GM12878 (cell line): ENCODE data around the gene OPRD1. TPM values are rescaled to one million over a fixed set of nuclear protein-coding genes. Genes with fewer than 3 reads are reported as not detected.
"Not testable (repeated sequence)": the region's sequence is repeated elsewhere in the genome, so short reads cannot be mapped to it uniquely, and the experiment has no call there.

ENCODE experiments used
- ATAC-seq: fragments of 200-7000 bp; cut with Tn5 transposase; 3 replicates; pipeline ENCODE4 v1.9.1; 2020; ENCODE audit warnings: mild to moderate bottlenecking, moderate library complexity
- BruUV-seq: library from RNA; stranded (reverse); fragments of 400-500 nt; replicated peaks from 2 replicates; lab custom pipeline; 2021; lab: Mats Ljungman, UMichigan
- CTCF ChIA-PET: fragments of 300-600 bp; sonication (Branson Sonifier 250); formaldehyde crosslinking; extraction: SDS; loops from one replicate; lab custom pipeline; 2021; ENCODE audit warnings: inconsistent platforms; lab: Yijun Ruan, JAX
- POLR2A ChIA-PET: fragments of 350-600 bp; formaldehyde crosslinking; extraction: SDS; loops from one replicate; lab custom pipeline; 2021; ENCODE audit warnings: inconsistent platforms; lab: Charles Lee
- RAD21 ChIA-PET: fragments of 300-600 bp; sonication (Branson Sonifier 250); formaldehyde crosslinking; loops from one replicate; lab custom pipeline; 2023; ENCODE audit warnings: antibody characterized with exemption; ENCODE audit not compliant: unreplicated experiment; lab: Charles Lee
- SMC1A ChIA-PET: fragments of 300-600 bp; sonication (Branson Sonifier 250); formaldehyde crosslinking; loops from one replicate; lab custom pipeline; 2023; ENCODE audit not compliant: unreplicated experiment, uncharacterized antibody; lab: Charles Lee
- DNase-seq: peaks from one replicate; pipeline ENCODE4 v3.0.0-alpha.2; 2011; ENCODE audit warnings: low read depth, low spot score
- FAIRE-seq: peaks from 3 replicates; lab custom pipeline; 2011; peaks lifted over from hg19 to GRCh38; lab: Jason Lieb, UNC
- H2AFZ ChIP-seq: 2 replicates; pipeline ENCODE4 v1.6.0; 2011; ENCODE audit warnings: low read depth, low read length, control low read depth; ENCODE audit not compliant: control insufficient read depth
- H3K27ac ChIP-seq: 2 replicates; pipeline ENCODE4 v1.5.1; 2011; ENCODE audit warnings: control low read depth; ENCODE audit not compliant: control insufficient read depth, insufficient read depth
- H3K27me3 ChIP-seq, 2 experiments: replicated peaks in 1 of 2; 2 replicates each; pipeline versions ENCODE4 v1.6.0 to v1.6.1; 2011; ENCODE audit warnings: low read length in 1 of 2; ENCODE audit not compliant: control insufficient read depth in 2 of 2, insufficient read depth in 2 of 2
- H3K36me3 ChIP-seq, 2 experiments: 2 replicates each; pipeline ENCODE4 v1.5.1; 2011; ENCODE audit warnings: low read length in 1 of 2; ENCODE audit not compliant: control insufficient read depth in 2 of 2, insufficient read depth in 2 of 2
- H3K4me1 ChIP-seq: 2 replicates; pipeline ENCODE4 v1.6.1; 2011; ENCODE audit warnings: mild to moderate bottlenecking, low read length, moderate library complexity, mixed read lengths; ENCODE audit not compliant: control insufficient read depth, insufficient read depth
- H3K4me2 ChIP-seq: 2 replicates; pipeline ENCODE4 v1.6.0; 2011; ENCODE audit warnings: control low read depth; ENCODE audit not compliant: control insufficient read depth, insufficient read depth
- H3K4me3 ChIP-seq: fragments of 200-600 bp; sonication (generic); 2 replicates; pipeline ENCODE4 v1.5.1; 2016
- H3K79me2 ChIP-seq: 2 replicates; pipeline ENCODE4 v1.6.0; 2011; ENCODE audit warnings: low read length; ENCODE audit not compliant: control insufficient read depth, insufficient read depth
- H3K9ac ChIP-seq: 2 replicates; pipeline ENCODE4 v1.8.0; 2011; ENCODE audit warnings: low read length, control low read depth, mixed read lengths; ENCODE audit not compliant: control insufficient read depth, insufficient read depth
- H3K9me3 ChIP-seq: replicated peaks from 3 replicates; pipeline ENCODE4 v1.5.1; 2011; ENCODE audit warnings: mild to moderate bottlenecking, low read length; ENCODE audit not compliant: control insufficient read depth, insufficient read depth
- H4K20me1 ChIP-seq: 2 replicates; pipeline ENCODE4 v1.6.0; 2011; ENCODE audit not compliant: control insufficient read depth, insufficient read depth
- BMI1 ChIP-seq: fragments of 450-650 bp; IDR thresholded peaks from 2 replicates; pipeline ENCODE4 v1.6.1; 2016; ENCODE audit warnings: mild to moderate bottlenecking, moderate library complexity, borderline replicate concordance
- HDAC2 ChIP-seq: fragments of 200-600 bp; sonication (generic); IDR thresholded peaks from 2 replicates; pipeline ENCODE4 v1.6.1; 2017
- NR2C2 ChIP-seq: IDR thresholded peaks from 2 replicates; pipeline ENCODE4 v1.6.1; 2011; ENCODE audit warnings: borderline replicate concordance, low read depth; ENCODE audit not compliant: control insufficient read depth, insufficient read length
- NR2F1 ChIP-seq: fragments of 450-650 bp; conservative IDR thresholded peaks from 2 replicates; pipeline ENCODE4 v1.6.1; 2017; ENCODE audit warnings: mild to moderate bottlenecking
- PAX5 ChIP-seq: IDR thresholded peaks from 2 replicates; pipeline ENCODE4 v1.6.1; 2011; ENCODE audit warnings: low read depth, low read length, borderline replicate concordance
- SIX5 ChIP-seq: IDR thresholded peaks from 2 replicates; pipeline ENCODE4 v1.6.1; 2011; ENCODE audit warnings: mild to moderate bottlenecking, low read depth, low read length, moderate library complexity; ENCODE audit not compliant: severe bottlenecking
- SMARCA5 ChIP-seq: fragments of 450-650 bp; IDR thresholded peaks from 2 replicates; pipeline ENCODE4 v1.6.1; 2017; ENCODE audit warnings: mild to moderate bottlenecking
- SREBF2 ChIP-seq: IDR thresholded peaks from 2 replicates; pipeline ENCODE4 v1.6.1; 2012; ENCODE audit warnings: mild to moderate bottlenecking, low read length
- TCF3 ChIP-seq: IDR thresholded peaks from 2 replicates; pipeline ENCODE4 v1.6.1; 2012; ENCODE audit warnings: low read depth, mild to moderate bottlenecking, low read length, borderline replicate concordance; ENCODE audit not compliant: insufficient read depth
- ZNF207 ChIP-seq: fragments of 450-650 bp; IDR thresholded peaks from 2 replicates; pipeline ENCODE4 v1.6.1; 2014; ENCODE audit warnings: antibody characterized with exemption, mild to moderate bottlenecking, borderline replicate concordance
- ZZZ3 ChIP-seq: IDR thresholded peaks from 2 replicates; pipeline ENCODE4 v1.6.1; 2011; ENCODE audit warnings: low read depth; ENCODE audit not compliant: control insufficient read depth, insufficient read length
- WGBS: methylation state at CpG from one replicate; pipeline ENCODE4 v1.1.6; 2016; ENCODE audit warnings: low lambda C conversion rate; ENCODE audit not compliant: insufficient replicate concordance, insufficient coverage; ENCODE audit errors: missing lambda C conversion rate; 5-methylcytosine and 5-hydroxymethylcytosine counted together
- in situ Hi-C: fragments of 300-500 bp; cut with MboI; formaldehyde crosslinking; loops from 9 replicates; pipeline ENCODE4 v1.14.3; 2018; ENCODE audit warnings: mixed read lengths
- intact Hi-C: fragments of 100-400 bp; cut with micrococcal nuclease; formaldehyde crosslinking; loops from one replicate; pipeline ENCODE4 v1.14.2; 2022; ENCODE audit not compliant: unreplicated experiment
- polyA plus RNA-seq, 11 experiments: library from polyadenylated mRNA; depleted of rRNA in 4 of 11; unstranded in 6 of 11; stranded (reverse) in 5 of 11; fragments of >200 nt; fragmentation: Nextera tagmentation in 4 of 11; fragmentation: Illumina TruSeq in 1 of 11; extraction: Ambion mirVana in 4 of 11; extraction: Trizol in 1 of 11; gene quantifications; 1 replicate in 1 of 11; 2 replicates in 10 of 11; pipeline versions ENCODE4 v1.2.1 to v1.2.3, GENCODE V29; 2011 to 2016; ENCODE audit warnings: inconsistent platforms in 2 of 11, missing spikeins in 2 of 11, low read depth in 1 of 11
- total RNA-seq, 4 experiments: library from RNA; depleted of rRNA in 3 of 4; stranded (reverse); fragments of >200 nt in 3 of 4; fragmentation: Illumina TruSeq in 1 of 4; extraction: Trizol in 1 of 4; gene quantifications; 2 replicates each; pipeline versions ENCODE4 v1.2.1 to v1.2.3, GENCODE V29; 2013 to 2021
- TF ChIP-seq, protein P1 (sequence below): IDR thresholded peaks from 2 replicates; pipeline ENCODE4 v1.6.1; 2011; ENCODE audit warnings: borderline replicate concordance, low read depth, mild to moderate bottlenecking, moderate library complexity, low read length; ENCODE audit not compliant: insufficient read depth, poor library complexity, severe bottlenecking
- TF ChIP-seq, protein P2 (sequence below): IDR thresholded peaks from 2 replicates; pipeline ENCODE4 v1.6.1; 2011; ENCODE audit warnings: mild to moderate bottlenecking, low read depth, low read length, moderate library complexity; ENCODE audit not compliant: insufficient replicate concordance

Gene OPRD1
- total and polyA plus RNA-seq, 10 of the 15 experiments (the other 5 are each of a cell fraction or from before 2014, with no cell fraction given): 0.02 TPM; not detected in 8

DNA sequence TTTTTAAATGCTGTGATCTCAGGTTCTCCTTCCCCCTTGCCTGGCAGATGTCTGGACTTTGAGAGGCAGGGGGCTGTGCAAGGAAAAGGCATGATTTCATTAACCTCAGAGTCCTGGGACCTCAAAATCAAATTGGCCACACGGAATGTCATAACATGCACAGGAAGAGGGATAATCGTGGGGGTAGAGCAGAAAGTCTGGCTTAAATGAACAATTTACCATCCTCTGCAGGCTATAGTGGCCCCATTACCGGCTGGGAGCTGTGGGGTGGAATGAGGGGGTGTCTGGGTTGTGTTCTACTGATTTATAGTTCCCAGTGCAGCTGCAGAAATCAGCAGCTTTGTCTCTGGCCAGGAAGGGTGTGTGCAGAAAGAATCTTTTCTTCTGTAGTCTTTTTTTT is 10.8 kb downstream of the OPRD1 start:
- ATAC-seq: no peak
- H3K36me3 ChIP-seq: no peaks in the 10 kb centered on the region
- H4K20me1 ChIP-seq: no peaks in the 10 kb centered on the region
- POLR2A ChIA-PET: no interaction called here
- no peaks in the 10 kb centered on the region for H3K9me3 ChIP-seq
- TF ChIP-seq NR2F1: no peak
- no peak for TF ChIP-seq ZZZ3
- TF ChIP-seq, protein P1, sequence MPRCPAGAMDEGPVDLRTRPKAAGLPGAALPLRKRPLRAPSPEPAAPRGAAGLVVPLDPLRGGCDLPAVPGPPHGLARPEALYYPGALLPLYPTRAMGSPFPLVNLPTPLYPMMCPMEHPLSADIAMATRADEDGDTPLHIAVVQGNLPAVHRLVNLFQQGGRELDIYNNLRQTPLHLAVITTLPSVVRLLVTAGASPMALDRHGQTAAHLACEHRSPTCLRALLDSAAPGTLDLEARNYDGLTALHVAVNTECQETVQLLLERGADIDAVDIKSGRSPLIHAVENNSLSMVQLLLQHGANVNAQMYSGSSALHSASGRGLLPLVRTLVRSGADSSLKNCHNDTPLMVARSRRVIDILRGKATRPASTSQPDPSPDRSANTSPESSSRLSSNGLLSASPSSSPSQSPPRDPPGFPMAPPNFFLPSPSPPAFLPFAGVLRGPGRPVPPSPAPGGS: no peak
- no peak for TF ChIP-seq TCF3
- no peak for TF ChIP-seq BMI1
- no peak for TF ChIP-seq PAX5
- TF ChIP-seq, protein P2, sequence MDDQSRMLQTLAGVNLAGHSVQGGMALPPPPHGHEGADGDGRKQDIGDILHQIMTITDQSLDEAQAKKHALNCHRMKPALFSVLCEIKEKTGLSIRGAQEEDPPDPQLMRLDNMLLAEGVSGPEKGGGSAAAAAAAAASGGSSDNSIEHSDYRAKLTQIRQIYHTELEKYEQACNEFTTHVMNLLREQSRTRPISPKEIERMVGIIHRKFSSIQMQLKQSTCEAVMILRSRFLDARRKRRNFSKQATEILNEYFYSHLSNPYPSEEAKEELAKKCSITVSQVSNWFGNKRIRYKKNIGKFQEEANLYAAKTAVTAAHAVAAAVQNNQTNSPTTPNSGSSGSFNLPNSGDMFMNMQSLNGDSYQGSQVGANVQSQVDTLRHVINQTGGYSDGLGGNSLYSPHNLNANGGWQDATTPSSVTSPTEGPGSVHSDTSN: no peak
- TF ChIP-seq SMARCA5: no peak
- TF ChIP-seq SREBF2: no peak
- no peak for TF ChIP-seq SIX5
- TF ChIP-seq ZNF207: no peak
- TF ChIP-seq HDAC2: no peak
- no peak for TF ChIP-seq NR2C2
- no peak overlapping the region for H3K4me2 ChIP-seq
- no peaks in the 10 kb centered on the region for H3K4me1 ChIP-seq
- H3K27ac ChIP-seq: no peak overlapping the region
- RAD21 ChIA-PET: no interaction called here
- H3K4me3 ChIP-seq: no peak overlapping the region
- no peak overlapping the region for H2AFZ ChIP-seq
- DNase-seq: no peak
- intact Hi-C loops (no loop called here), in situ Hi-C loops (no loop called here)
- CTCF ChIA-PET: no interaction called here
- 24% methylated on average over 3 of the region's 3 CpGs for WGBS
- no peaks in the 10 kb centered on the region for H3K27me3 ChIP-seq
- BruUV-seq: no TSS peak
- H3K9ac ChIP-seq: no peak overlapping the region
- no peaks in the 10 kb centered on the region for H3K79me2 ChIP-seq
- SMC1A ChIA-PET: interaction anchor here (0.6 kb wide), 1 partner anchor 1066 kb away, joined by 3 read pairs; no protein-coding TSS in a partner anchor
- no peak for FAIRE-seq

DNA sequence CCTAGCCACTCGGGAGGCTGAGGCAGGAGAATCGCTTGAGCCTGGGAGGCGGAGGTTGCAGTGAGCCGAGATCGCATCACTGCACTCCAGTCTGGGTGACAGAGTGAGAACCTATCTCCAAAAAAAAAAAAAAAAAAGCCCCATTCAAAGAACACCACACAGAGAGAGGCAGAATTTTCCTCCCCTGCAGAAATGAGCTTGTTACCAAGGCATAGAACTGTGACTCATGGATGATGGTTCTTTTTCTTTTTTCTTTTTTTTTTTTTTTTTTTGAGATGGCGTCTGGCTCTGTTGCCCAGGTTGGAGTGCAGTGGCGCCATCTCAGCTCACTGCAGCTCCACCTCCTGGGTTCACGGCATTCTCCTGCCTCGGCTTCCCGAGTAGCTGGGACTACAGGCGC is 12.1 kb downstream of the OPRD1 start:
- H3K36me3 ChIP-seq, DNase-seq, POLR2A ChIA-PET, H3K79me2 ChIP-seq, SMC1A ChIA-PET, in situ Hi-C loops, H4K20me1 ChIP-seq, H2AFZ ChIP-seq, H3K9ac ChIP-seq, H3K27me3 ChIP-seq, H3K27ac ChIP-seq, FAIRE-seq, intact Hi-C loops, H3K4me2 ChIP-seq, H3K4me1 ChIP-seq, H3K4me3 ChIP-seq, BruUV-seq, ATAC-seq, H3K9me3 ChIP-seq: not testable (repeated sequence)
- 77% methylated on average over 9 of the region's 11 CpGs for WGBS
- CTCF ChIA-PET: interaction anchor here (0.6 kb wide), 1 partner anchor 17 kb away, joined by 3 read pairs; no protein-coding TSS in a partner anchor
- RAD21 ChIA-PET: interaction anchor here (1.2 kb wide), 1 partner anchor 44 kb away, joined by 3 read pairs; no protein-coding TSS in a partner anchor
